DOHH2 (cell line): Measurements from ENCODE around the gene AGTRAP.

ENCODE experiments used
- H3F3A ChIP-seq: fragments of 200-600 bp; sonication (generic), shearing (Covaris generic); 2 replicates; pipeline ENCODE4 v1.6.0; 2016; ENCODE audit warnings: antibody characterized with exemption, mild to moderate bottlenecking; ENCODE audit not compliant: control insufficient read depth, insufficient read depth
- H3K27ac ChIP-seq: fragments of 200-600 bp; sonication (generic); 2 replicates; pipeline ENCODE4 v1.5.1; 2014; ENCODE audit warnings: low read depth, mild to moderate bottlenecking, low read length, moderate library complexity
- H3K27me3 ChIP-seq: fragments of 200-600 bp; sonication (generic); 2 replicates; pipeline ENCODE4 v1.6.1; 2014; ENCODE audit warnings: mild to moderate bottlenecking, low read length, mixed read lengths; ENCODE audit not compliant: control insufficient read depth
- H3K36me3 ChIP-seq: fragments of 200-600 bp; sonication (generic); 2 replicates; pipeline ENCODE4 v1.6.1; 2014; ENCODE audit warnings: mild to moderate bottlenecking, low read length, moderate library complexity, mixed read lengths; ENCODE audit not compliant: control insufficient read depth
- H3K4me1 ChIP-seq: fragments of 200-600 bp; sonication (generic); 2 replicates; pipeline ENCODE4 v1.6.1; 2014; ENCODE audit warnings: mild to moderate bottlenecking, low read length, mixed read lengths; ENCODE audit not compliant: control insufficient read depth
- H3K4me2 ChIP-seq: fragments of 200-600 bp; sonication (generic); 2 replicates; pipeline ENCODE4 v1.6.0; 2014; ENCODE audit warnings: mild to moderate bottlenecking, low read length, moderate library complexity
- H3K4me3 ChIP-seq: fragments of 200-600 bp; sonication (generic); 2 replicates; pipeline ENCODE4 v1.5.1; 2014; ENCODE audit warnings: mild to moderate bottlenecking, low read length, mixed read lengths
- H3K79me2 ChIP-seq: fragments of 200-600 bp; sonication (generic); 2 replicates; pipeline ENCODE4 v1.6.1; 2014; ENCODE audit warnings: mild to moderate bottlenecking, low read length, mixed read lengths; ENCODE audit not compliant: control insufficient read depth
- H3K9me2 ChIP-seq: fragments of 200-600 bp; sonication (generic); replicated peaks from 2 replicates; pipeline ENCODE4 v1.6.1; 2014; ENCODE audit warnings: mild to moderate bottlenecking, low read length, mixed read lengths; ENCODE audit not compliant: control insufficient read depth
- H3K9me3 ChIP-seq: fragments of 200-600 bp; sonication (generic); 2 replicates; pipeline ENCODE4 v1.6.1; 2014; ENCODE audit warnings: antibody characterized with exemption, low read length, mixed read lengths; ENCODE audit not compliant: control insufficient read depth, insufficient read depth
- H4K20me1 ChIP-seq: fragments of 200-600 bp; sonication (generic); 2 replicates; pipeline ENCODE4 v1.6.0; 2014; ENCODE audit warnings: low read depth, mild to moderate bottlenecking, antibody characterized with exemption, low read length, moderate library complexity; ENCODE audit not compliant: control insufficient read depth, insufficient read depth
- EZH2phosphoT487 ChIP-seq: fragments of 200-600 bp; sonication (generic); IDR thresholded peaks from 2 replicates; pipeline ENCODE4 v1.6.1; 2017; ENCODE audit warnings: borderline replicate concordance, mild to moderate bottlenecking, antibody characterized with exemption, low read length, moderate library complexity, mixed read lengths
- TF ChIP-seq, protein P1 (sequence below): fragments of 200-600 bp; sonication (generic); IDR thresholded peaks from one replicate; pipeline ENCODE4 v1.5.1; 2014; ENCODE audit warnings: antibody characterized with exemption, mild to moderate bottlenecking, low read depth, low read length; ENCODE audit not compliant: poor library complexity, severe bottlenecking

Gene AGTRAP

DNA sequence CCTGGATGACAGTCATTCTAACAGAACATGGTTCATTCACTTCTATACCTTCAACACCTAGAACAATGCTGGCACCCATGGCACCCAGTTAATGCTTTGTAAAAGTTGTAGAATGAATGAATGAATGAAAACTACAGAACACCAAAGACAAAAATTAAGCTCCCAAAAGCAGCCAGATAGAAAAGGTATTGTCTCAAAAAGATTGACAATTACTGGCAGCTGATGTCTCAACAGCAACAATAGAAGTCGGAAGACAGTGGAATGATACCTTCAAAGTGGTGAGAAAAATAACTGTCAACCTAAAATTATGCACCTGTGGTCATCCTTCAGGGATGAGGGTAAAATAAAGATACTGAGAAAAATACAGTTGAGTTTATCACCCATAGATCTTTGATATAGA lies 21.1 kb downstream of the AGTRAP start:
- H3K4me1 ChIP-seq, result no peaks in the 10 kb centered on the region

DNA sequence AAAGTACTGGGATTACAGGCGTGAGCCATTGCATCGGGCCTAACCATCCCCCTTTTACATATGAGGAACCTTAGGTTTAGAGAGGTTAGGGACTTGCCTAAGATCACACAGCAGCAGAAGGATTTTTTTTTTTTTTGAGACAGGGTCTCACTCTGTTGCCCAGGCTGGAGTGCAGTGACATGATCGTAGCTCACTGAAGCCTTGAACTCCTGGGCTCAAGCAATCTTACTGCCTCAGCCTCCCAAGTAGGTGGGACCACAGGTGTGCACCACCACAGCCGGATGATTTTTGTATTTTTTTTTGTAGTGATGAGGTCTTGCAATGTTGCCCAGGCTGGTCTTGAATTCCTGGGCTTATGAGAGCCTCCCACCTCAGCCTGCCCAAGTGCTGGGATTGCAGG lies 23.9 kb downstream of the AGTRAP start:
- no peaks in the 10 kb centered on the region for H4K20me1 ChIP-seq
- TF ChIP-seq, protein P1, sequence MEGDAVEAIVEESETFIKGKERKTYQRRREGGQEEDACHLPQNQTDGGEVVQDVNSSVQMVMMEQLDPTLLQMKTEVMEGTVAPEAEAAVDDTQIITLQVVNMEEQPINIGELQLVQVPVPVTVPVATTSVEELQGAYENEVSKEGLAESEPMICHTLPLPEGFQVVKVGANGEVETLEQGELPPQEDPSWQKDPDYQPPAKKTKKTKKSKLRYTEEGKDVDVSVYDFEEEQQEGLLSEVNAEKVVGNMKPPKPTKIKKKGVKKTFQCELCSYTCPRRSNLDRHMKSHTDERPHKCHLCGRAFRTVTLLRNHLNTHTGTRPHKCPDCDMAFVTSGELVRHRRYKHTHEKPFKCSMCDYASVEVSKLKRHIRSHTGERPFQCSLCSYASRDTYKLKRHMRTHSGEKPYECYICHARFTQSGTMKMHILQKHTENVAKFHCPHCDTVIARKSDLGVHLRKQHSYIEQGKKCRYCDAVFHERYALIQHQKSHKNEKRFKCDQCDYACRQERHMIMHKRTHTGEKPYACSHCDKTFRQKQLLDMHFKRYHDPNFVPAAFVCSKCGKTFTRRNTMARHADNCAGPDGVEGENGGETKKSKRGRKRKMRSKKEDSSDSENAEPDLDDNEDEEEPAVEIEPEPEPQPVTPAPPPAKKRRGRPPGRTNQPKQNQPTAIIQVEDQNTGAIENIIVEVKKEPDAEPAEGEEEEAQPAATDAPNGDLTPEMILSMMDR, result no peak
- TF ChIP-seq EZH2phosphoT487, result no peak
- H3K4me3 ChIP-seq, result no peak overlapping the region
- H3K79me2 ChIP-seq, result no peaks in the 10 kb centered on the region
- H3K27me3 ChIP-seq, result no peaks in the 10 kb centered on the region; the same call in none of the 2 replicates
- H3K9me3 ChIP-seq, result no peaks in the 10 kb centered on the region
- no peaks in the 10 kb centered on the region for H3K9me2 ChIP-seq
- H3K36me3 ChIP-seq, result no peaks in the 10 kb centered on the region
- no peak overlapping the region for H3K4me2 ChIP-seq
- no peaks in the 10 kb centered on the region for H3F3A ChIP-seq
- H3K4me1 ChIP-seq, result no peaks in the 10 kb centered on the region
- H3K27ac ChIP-seq, result no peak overlapping the region

More for the DNA sequence above, 21.1 kb downstream of the AGTRAP start:
- no peak overlapping the region for H3K27ac ChIP-seq
- H3K4me2 ChIP-seq, result no peak overlapping the region
- H4K20me1 ChIP-seq, result no peaks in the 10 kb centered on the region
- H3K9me3 ChIP-seq, result no peaks in the 10 kb centered on the region
- H3K27me3 ChIP-seq, result no peaks in the 10 kb centered on the region; the same call in none of the 2 replicates
- no peaks in the 10 kb centered on the region for H3K36me3 ChIP-seq
- H3K9me2 ChIP-seq, result no peaks in the 10 kb centered on the region
- no peaks in the 10 kb centered on the region for H3K79me2 ChIP-seq
- H3K4me3 ChIP-seq, result no peak overlapping the region
- no peak for TF ChIP-seq EZH2phosphoT487
- TF ChIP-seq, protein P1, result no peak
- no peaks in the 10 kb centered on the region for H3F3A ChIP-seq

DNA sequence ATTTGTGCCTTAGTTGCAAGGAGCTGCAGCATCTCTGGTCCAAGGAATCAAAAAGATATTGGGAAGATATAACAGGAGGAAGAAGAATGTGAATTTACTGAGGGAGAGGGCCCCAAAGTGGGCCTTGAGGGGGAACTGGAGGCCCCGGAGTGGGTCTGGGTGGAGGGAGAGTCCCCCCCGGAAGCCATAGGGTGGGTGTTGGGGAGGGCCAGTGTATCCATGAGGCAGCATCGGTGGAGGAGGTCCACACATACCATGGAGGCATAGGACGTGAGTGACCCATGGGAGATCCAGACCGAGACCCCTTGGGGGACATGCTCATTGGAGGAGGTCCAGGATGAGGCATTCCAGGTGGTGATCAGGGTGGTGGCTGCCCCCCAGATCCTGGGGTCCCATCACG lies 25.3 kb downstream of the AGTRAP start:
- H3K27ac ChIP-seq, result no peak overlapping the region
- H3K4me3 ChIP-seq, result no peak overlapping the region
- no peaks in the 10 kb centered on the region for H3K36me3 ChIP-seq
- no peaks in the 10 kb centered on the region for H3K79me2 ChIP-seq
- H3K27me3 ChIP-seq, result no peaks in the 10 kb centered on the region; the same call in none of the 2 replicates
- no peaks in the 10 kb centered on the region for H3K4me1 ChIP-seq
- no peaks in the 10 kb centered on the region for H3F3A ChIP-seq
- no peaks in the 10 kb centered on the region for H4K20me1 ChIP-seq
- no peaks in the 10 kb centered on the region for H3K9me3 ChIP-seq
- no peaks in the 10 kb centered on the region for H3K9me2 ChIP-seq
- TF ChIP-seq, protein P1, result no peak
- no peak for TF ChIP-seq EZH2phosphoT487
- H3K4me2 ChIP-seq, result no peak overlapping the region
